MM.1S (cell line): ENCODE data around the gene PPP1R14C.

Source experiments
- DNase-seq: peaks from one replicate; pipeline ENCODE4 v3.0.0-alpha.2; 2015
- H2AFZ ChIP-seq: fragments of 300-600 bp; sonication (generic); 2 replicates; pipeline ENCODE4 v1.6.0; 2016; ENCODE audit warnings: antibody characterized with exemption, low read length
- H3F3A ChIP-seq: fragments of 300-600 bp; sonication (generic); 2 replicates; pipeline ENCODE4 v1.6.1; 2016; ENCODE audit warnings: mild to moderate bottlenecking, antibody characterized with exemption, low read length, moderate library complexity, mixed read lengths; ENCODE audit not compliant: insufficient read depth
- H3K27ac ChIP-seq: fragments of 300-600 bp; sonication (generic); 2 replicates; pipeline ENCODE4 v1.5.1; 2016; ENCODE audit warnings: mild to moderate bottlenecking, low read length
- H3K27me3 ChIP-seq: fragments of 300-600 bp; sonication (generic); replicated peaks from 2 replicates; pipeline ENCODE4 v1.6.0; 2016; ENCODE audit warnings: low read length; ENCODE audit not compliant: insufficient read depth
- H3K36me3 ChIP-seq: fragments of 300-600 bp; sonication (generic); replicated peaks from 2 replicates; pipeline ENCODE4 v1.6.1; 2016; ENCODE audit warnings: mild to moderate bottlenecking, low read length, mixed read lengths; ENCODE audit not compliant: insufficient read depth
- H3K4me1 ChIP-seq: fragments of 300-600 bp; sonication (generic); 2 replicates; pipeline ENCODE4 v1.6.1; 2016; ENCODE audit warnings: low read length, mixed read lengths
- H3K4me2 ChIP-seq: fragments of 300-600 bp; sonication (generic); 2 replicates; pipeline ENCODE4 v1.6.0; 2016; ENCODE audit warnings: low read depth, low read length
- H3K4me3 ChIP-seq: fragments of 300-600 bp; sonication (generic); 2 replicates; pipeline ENCODE4 v1.5.1; 2016; ENCODE audit warnings: low read length, mixed read lengths
- H3K79me2 ChIP-seq: fragments of 300-600 bp; sonication (generic); 2 replicates; pipeline ENCODE4 v1.6.1; 2016; ENCODE audit warnings: mixed run types, low read length, mixed read lengths
- H3K9ac ChIP-seq: fragments of 300-600 bp; sonication (generic); 2 replicates; pipeline ENCODE4 v1.6.1; 2016; ENCODE audit warnings: low read length, mixed read lengths
- H3K9me2 ChIP-seq: fragments of 300-600 bp; sonication (generic); replicated peaks from 2 replicates; pipeline ENCODE4 v1.6.1; 2016; ENCODE audit warnings: mild to moderate bottlenecking, low read length, mixed read lengths; ENCODE audit not compliant: insufficient read depth
- H3K9me3 ChIP-seq: fragments of 300-600 bp; sonication (generic); replicated peaks from 2 replicates; pipeline ENCODE4 v1.6.1; 2016; ENCODE audit warnings: mild to moderate bottlenecking, low read length, mixed read lengths; ENCODE audit not compliant: insufficient read depth
- H4K20me1 ChIP-seq: fragments of 300-600 bp; sonication (generic); 2 replicates; pipeline ENCODE4 v1.6.1; 2016; ENCODE audit warnings: mild to moderate bottlenecking, low read length, moderate library complexity, mixed read lengths; ENCODE audit not compliant: insufficient read depth
- EZH2 ChIP-seq: fragments of 300-600 bp; sonication (generic); optimal IDR thresholded peaks from 2 replicates; pipeline ENCODE3; 2017; ENCODE audit warnings: low read depth, mild to moderate bottlenecking, antibody characterized with exemption, low read length, mixed read lengths
- EZH2phosphoT487 ChIP-seq: fragments of 300-600 bp; sonication (generic); IDR thresholded peaks from 2 replicates; pipeline ENCODE4 v1.6.1; 2018; ENCODE audit warnings: antibody characterized with exemption, low read length
- TF ChIP-seq, protein P1 (sequence below): fragments of 300-600 bp; sonication (generic); IDR thresholded peaks from 2 replicates; pipeline ENCODE4 v1.5.1; 2016; ENCODE audit warnings: antibody characterized with exemption, low read length, mixed read lengths

The PPP1R14C gene

DNA sequence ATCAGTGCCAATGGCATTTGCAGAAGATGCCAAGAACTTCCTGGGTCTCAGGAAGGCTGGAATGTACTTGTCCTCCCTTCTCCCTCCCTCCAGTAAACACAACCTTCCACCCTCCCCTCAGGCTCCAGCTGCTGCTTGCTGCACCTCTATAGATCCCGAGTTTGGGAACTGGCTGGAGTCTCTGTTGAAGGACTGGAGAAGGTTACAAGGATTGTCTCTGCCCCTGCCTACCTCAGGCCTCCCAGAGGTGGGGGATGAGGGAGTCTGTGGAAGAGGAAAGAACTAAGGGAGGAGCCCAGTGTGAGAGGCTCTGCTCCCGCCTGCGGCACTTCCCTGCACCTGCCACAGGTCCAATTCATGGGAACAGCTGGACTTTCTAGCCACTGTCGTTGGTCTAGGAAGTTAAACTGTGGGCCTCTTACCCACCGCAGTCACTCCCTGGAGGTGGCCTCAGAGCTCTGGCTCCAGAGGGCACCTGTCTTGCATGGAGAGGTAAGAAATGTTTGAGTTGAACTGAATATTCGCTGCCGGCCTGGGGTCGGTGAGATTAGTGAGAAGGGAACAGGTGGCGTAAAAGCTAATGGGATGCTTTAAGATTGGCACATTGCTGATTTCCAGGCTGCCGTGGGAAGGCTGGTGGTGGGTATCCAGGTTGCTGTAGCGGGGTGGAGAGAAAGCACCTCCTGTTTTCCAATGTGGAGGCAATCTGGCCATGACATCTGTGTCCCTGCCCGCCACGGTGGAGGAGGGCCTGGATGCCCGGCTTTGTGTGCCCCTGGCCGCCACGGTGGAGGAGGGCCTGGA, 54.3 kb downstream of the PPP1R14C start:
- no peak overlapping the region for H3K4me3 ChIP-seq
- no peaks in the 10 kb centered on the region for H3K9me2 ChIP-seq
- no peak overlapping the region for H3K27ac ChIP-seq
- no peak for DNase-seq
- no peak overlapping the region for H3K4me2 ChIP-seq
- H3K4me1 ChIP-seq = no peaks in the 10 kb centered on the region
- no peaks in the 10 kb centered on the region for H3K79me2 ChIP-seq
- H3K27me3 ChIP-seq = no peaks in the 10 kb centered on the region
- H4K20me1 ChIP-seq = no peaks in the 10 kb centered on the region
- H3K9ac ChIP-seq = no peak overlapping the region
- no peak for TF ChIP-seq EZH2
- TF ChIP-seq EZH2phosphoT487 = no peak
- TF ChIP-seq, protein P1, sequence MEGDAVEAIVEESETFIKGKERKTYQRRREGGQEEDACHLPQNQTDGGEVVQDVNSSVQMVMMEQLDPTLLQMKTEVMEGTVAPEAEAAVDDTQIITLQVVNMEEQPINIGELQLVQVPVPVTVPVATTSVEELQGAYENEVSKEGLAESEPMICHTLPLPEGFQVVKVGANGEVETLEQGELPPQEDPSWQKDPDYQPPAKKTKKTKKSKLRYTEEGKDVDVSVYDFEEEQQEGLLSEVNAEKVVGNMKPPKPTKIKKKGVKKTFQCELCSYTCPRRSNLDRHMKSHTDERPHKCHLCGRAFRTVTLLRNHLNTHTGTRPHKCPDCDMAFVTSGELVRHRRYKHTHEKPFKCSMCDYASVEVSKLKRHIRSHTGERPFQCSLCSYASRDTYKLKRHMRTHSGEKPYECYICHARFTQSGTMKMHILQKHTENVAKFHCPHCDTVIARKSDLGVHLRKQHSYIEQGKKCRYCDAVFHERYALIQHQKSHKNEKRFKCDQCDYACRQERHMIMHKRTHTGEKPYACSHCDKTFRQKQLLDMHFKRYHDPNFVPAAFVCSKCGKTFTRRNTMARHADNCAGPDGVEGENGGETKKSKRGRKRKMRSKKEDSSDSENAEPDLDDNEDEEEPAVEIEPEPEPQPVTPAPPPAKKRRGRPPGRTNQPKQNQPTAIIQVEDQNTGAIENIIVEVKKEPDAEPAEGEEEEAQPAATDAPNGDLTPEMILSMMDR = no peak
- no peaks in the 10 kb centered on the region for H3F3A ChIP-seq
- H3K9me3 ChIP-seq = no peaks in the 10 kb centered on the region
- H2AFZ ChIP-seq = no peak overlapping the region
- H3K36me3 ChIP-seq = no peaks in the 10 kb centered on the region

DNA sequence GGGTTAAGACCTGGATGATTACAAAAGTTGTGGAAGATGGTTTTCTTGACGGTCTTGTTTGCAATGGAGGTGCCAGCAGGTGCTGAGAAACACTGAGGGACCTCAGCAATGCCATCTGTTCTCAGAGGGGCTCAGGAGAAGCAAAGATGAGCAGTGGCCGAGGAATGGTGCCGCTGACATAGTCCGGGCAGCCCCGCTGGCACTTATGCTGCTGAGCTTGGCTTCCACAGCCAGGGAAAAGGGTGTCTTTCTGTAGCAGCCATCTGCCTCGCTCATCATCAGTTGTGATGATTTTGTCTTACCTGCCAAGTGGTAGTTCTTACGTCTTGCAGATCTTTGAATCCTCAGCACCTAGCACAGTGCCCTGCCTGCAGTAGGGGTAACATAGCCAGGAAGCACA, 55.7 kb downstream of the PPP1R14C start:
- no peak for DNase-seq
- no peak overlapping the region for H3K9ac ChIP-seq

DNA sequence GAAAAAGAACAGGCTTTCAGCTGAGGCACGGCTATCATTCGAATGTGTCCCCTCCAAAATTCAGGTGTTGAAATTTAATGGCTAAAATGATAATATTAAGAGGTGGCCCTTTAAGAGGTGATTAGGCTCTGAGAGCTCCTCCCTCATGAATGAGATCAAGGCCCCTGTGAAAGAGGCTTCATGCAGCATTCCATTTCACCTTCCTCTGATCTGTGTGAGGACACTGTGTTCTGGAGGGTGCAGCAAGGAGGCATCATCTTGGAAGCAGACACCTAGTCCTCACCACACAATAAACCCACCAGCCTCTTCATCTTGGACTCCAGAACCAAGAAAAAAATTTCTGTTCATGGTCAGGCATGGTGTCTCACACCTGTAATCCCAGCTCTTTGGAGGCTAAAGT, 56.4 kb downstream of the PPP1R14C start:
- no peaks in the 10 kb centered on the region for H3K4me1 ChIP-seq
- H3K9me3 ChIP-seq = no peaks in the 10 kb centered on the region
- no peak overlapping the region for H3K9ac ChIP-seq
- TF ChIP-seq, protein P1 = no peak
- TF ChIP-seq EZH2phosphoT487 (no peak), EZH2 (no peak)
- no peak overlapping the region for H3K4me2 ChIP-seq
- no peaks in the 10 kb centered on the region for H3K79me2 ChIP-seq
- H4K20me1 ChIP-seq = no peaks in the 10 kb centered on the region
- no peaks in the 10 kb centered on the region for H3K36me3 ChIP-seq
- no peak overlapping the region for H2AFZ ChIP-seq
- no peaks in the 10 kb centered on the region for H3F3A ChIP-seq
- no peaks in the 10 kb centered on the region for H3K9me2 ChIP-seq
- no peaks in the 10 kb centered on the region for H3K27me3 ChIP-seq
- no peak overlapping the region for H3K27ac ChIP-seq
- no peak for DNase-seq
- H3K4me3 ChIP-seq = no peak overlapping the region

More for the DNA sequence above, 55.7 kb downstream of the PPP1R14C start:
- Histone ChIP-seq H3K36me3 (no peaks in the 10 kb centered on the region), H2AFZ (no peak overlapping the region), H3K4me3 (no peak overlapping the region), H3K4me1 (no peaks in the 10 kb centered on the region), H3K79me2 (no peaks in the 10 kb centered on the region), H3F3A (no peaks in the 10 kb centered on the region), H3K27ac (no peak overlapping the region), H3K4me2 (no peak overlapping the region), H4K20me1 (no peaks in the 10 kb centered on the region), H3K9me2 (no peaks in the 10 kb centered on the region), H3K27me3 (no peaks in the 10 kb centered on the region), H3K9me3 (no peaks in the 10 kb centered on the region)
- TF ChIP-seq, protein P1 = no peak
- TF ChIP-seq EZH2 = no peak
- TF ChIP-seq EZH2phosphoT487 = no peak
